GM12874 (cell line): Measurements from ENCODE around the gene ESR1.

ENCODE experiments used
- TF ChIP-seq, protein P1 (sequence below): IDR thresholded peaks from 2 replicates; pipeline ENCODE4 v1.5.1; 2011; ENCODE audit warnings: low read depth, mild to moderate bottlenecking, control low read depth, low read length, moderate library complexity; ENCODE audit not compliant: insufficient read depth

The ESR1 gene

DNA sequence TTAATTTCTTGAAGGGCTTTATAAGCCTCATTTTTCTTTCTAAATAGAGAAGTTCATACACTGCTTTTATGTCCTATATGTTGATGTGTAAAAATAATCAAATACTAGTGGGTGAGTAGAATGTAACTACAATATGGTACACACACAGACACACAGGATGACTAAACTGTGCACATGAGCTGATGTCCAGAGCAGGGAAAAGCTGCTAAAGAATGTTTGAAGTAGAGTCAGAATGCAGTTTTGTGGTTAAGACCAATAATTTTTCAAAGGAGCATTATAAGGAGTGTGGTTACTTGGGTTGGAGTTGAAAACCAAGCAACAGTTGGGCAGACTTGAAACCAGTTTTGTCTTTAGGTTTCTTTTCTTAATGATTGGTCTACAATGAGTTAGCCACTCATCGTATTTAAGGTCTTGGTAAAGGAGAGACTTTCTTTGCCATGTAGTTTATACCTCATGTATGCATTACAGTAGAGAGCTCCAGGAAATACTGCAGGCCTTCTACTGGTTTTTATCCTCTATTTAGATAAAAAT lies 196.6 kb downstream of the ESR1 start:
- TF ChIP-seq, protein P1, sequence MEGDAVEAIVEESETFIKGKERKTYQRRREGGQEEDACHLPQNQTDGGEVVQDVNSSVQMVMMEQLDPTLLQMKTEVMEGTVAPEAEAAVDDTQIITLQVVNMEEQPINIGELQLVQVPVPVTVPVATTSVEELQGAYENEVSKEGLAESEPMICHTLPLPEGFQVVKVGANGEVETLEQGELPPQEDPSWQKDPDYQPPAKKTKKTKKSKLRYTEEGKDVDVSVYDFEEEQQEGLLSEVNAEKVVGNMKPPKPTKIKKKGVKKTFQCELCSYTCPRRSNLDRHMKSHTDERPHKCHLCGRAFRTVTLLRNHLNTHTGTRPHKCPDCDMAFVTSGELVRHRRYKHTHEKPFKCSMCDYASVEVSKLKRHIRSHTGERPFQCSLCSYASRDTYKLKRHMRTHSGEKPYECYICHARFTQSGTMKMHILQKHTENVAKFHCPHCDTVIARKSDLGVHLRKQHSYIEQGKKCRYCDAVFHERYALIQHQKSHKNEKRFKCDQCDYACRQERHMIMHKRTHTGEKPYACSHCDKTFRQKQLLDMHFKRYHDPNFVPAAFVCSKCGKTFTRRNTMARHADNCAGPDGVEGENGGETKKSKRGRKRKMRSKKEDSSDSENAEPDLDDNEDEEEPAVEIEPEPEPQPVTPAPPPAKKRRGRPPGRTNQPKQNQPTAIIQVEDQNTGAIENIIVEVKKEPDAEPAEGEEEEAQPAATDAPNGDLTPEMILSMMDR: no peak

DNA sequence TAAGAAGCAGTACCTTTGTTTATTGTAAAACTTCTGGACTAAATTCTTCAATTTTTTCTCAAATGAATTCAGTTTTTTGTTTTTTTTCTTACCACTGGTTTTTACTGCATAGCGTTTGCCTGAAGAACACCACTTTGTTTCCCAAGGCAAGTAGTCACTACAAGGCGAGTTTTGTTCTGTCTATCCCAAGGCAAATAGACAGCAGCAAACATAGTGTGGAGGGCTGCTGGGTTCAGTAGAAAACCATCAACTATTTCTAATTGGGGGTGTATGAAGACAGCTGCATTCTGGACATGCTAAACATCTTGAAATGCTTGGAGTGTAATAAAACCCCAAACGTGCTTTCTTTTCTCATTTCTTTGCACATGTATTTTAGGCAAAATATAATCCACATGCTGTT lies 197.4 kb downstream of the ESR1 start:
- TF ChIP-seq, protein P1: no peak

DNA sequence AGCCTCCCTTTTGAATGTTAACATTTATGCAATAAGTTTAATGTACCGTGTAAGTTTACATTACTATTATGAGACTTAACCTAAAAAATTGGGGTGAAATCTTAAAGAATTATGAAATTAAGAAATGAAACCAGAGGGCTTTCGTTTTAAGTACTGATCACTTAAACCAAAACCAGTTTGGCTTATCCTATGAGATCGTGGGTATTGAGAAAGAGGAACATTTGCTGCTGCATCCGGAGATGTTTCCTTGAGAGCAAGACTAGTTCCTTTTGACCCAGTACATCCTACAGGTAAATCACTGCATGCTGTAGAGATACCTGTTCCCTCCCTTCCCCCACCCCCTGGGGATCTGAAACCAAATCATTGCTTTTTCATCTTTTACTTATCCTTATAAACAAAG lies 201.3 kb downstream of the ESR1 start:
- TF ChIP-seq, protein P1: no peak

DNA sequence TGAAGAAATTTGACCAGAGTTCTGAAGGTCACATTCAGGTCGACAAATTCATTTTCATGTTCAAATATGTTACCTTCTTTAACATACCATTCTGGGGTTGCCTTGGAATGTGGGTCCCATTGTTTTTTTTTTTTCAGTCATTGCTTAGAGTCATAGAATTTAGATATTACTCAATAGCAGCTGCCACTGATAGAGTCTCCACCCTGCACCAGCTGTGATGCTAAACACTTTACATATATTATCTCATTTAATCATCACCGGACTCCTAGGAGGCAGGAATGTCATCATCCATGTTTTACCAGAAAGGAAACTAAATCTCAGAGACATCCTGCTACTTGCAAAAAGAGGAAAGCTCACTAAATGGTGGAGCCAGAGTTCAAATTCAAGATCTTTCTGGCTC lies 204.7 kb downstream of the ESR1 start:
- TF ChIP-seq, protein P1: no peak

DNA sequence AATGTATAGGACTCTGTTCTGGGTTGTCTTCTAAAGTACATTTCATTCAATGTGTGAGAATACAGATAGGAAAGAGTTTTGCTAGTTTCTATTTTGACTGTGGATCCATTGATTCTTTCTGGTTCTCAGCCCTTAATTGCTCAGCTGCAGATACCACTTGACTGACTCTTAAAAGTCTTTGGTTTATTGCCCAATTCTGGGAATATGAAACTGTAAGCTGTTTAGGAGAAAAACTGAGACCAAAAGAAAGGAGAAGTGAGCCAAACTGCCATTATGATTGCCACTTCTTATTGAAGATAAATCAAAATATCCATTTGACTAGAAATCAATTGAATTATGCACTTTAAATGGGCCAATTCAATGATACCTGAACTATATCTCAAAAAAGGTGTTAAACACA lies 211.4 kb downstream of the ESR1 start:
- TF ChIP-seq, protein P1: no peak

- TF ChIP-seq, protein P1: no peak
Observed at GRCh38 chr6:152022303-152022702, 214.8 kb downstream of the ESR1 start.

GRCh38 chr6:152023613-152024012 lies 216.1 kb downstream of the ESR1 start:
- TF ChIP-seq, protein P1: no peak
